Upper lobe of right lung (tissue), 1 donor: ENCODE measurements around the gene NQO2. TPM values are rescaled to one million over a fixed set of nuclear protein-coding genes. Genes with fewer than 3 reads are reported as not detected.

Experiments used
- ATAC-seq: fragments of 200-7000 bp; cut with Tn5 transposase; one replicate; pipeline ENCODE4 v1.9.1; 2020; ENCODE audit warnings: mild to moderate bottlenecking, moderate library complexity
- DNase-seq: peaks from one replicate; pipeline ENCODE4 v3.0.0-alpha.2; 2020
- H3K27ac ChIP-seq: fragments of 200-600 bp; one replicate; pipeline ENCODE4 v1.8.0; 2022
- H3K27me3 ChIP-seq: fragments of 200-600 bp; one replicate; pipeline ENCODE4 v1.8.0; 2022; ENCODE audit warnings: mild to moderate bottlenecking
- H3K36me3 ChIP-seq: fragments of 200-600 bp; one replicate; pipeline ENCODE4 v1.8.0; 2022
- H3K4me1 ChIP-seq: fragments of 200-600 bp; one replicate; pipeline ENCODE4 v1.8.0; 2022
- H3K4me3 ChIP-seq: fragments of 200-600 bp; one replicate; pipeline ENCODE4 v1.8.0; 2022; ENCODE audit warnings: mild to moderate bottlenecking
- H3K9me3 ChIP-seq: fragments of 200-600 bp; one replicate; pipeline ENCODE4 v1.8.0; 2022
- CTCF ChIP-seq: fragments of 200-600 bp; IDR thresholded peaks from one replicate; pipeline ENCODE4 v1.8.0; 2022; ENCODE audit warnings: antibody characterized with exemption
- intact Hi-C: fragments of 100-400 bp; cut with DNase I; formaldehyde crosslinking; loops from one replicate; pipeline ENCODE4 v1.11.0; 2022
- total RNA-seq: library from RNA; stranded (reverse); fragmentation: NEBNext Ultra II Directional; extraction: Animal tissue kit (Norgen Biotek cat#: 25700); gene quantifications from one replicate; pipeline ENCODE4 v1.2.1, GENCODE V29; 2021
- donor health status: DM: no; HTN: yes; CAD: no; lungs with severe emphysema.

The NQO2 gene
- total RNA-seq, 1 donor from 2014 or later, result 20.6 TPM

- H3K4me3 ChIP-seq, result no peak overlapping the region
- peak overlapping the region; percentile 71 for H3K27ac ChIP-seq
- TF ChIP-seq CTCF, result no peak
- ATAC-seq (no peak), DNase-seq (no peak)
- no peaks in the 10 kb centered on the region for H3K36me3 ChIP-seq
- intact Hi-C loops, result no loop called here
- H3K4me1 ChIP-seq, result peaks cover 29% of the 10 kb centered on the region
- H3K27me3 ChIP-seq, result no peaks in the 10 kb centered on the region
- H3K9me3 ChIP-seq, result no peaks in the 10 kb centered on the region
Observed at GRCh38 chr6:2980465-2980855, 19.2 kb upstream of the NQO2 start.

DNA sequence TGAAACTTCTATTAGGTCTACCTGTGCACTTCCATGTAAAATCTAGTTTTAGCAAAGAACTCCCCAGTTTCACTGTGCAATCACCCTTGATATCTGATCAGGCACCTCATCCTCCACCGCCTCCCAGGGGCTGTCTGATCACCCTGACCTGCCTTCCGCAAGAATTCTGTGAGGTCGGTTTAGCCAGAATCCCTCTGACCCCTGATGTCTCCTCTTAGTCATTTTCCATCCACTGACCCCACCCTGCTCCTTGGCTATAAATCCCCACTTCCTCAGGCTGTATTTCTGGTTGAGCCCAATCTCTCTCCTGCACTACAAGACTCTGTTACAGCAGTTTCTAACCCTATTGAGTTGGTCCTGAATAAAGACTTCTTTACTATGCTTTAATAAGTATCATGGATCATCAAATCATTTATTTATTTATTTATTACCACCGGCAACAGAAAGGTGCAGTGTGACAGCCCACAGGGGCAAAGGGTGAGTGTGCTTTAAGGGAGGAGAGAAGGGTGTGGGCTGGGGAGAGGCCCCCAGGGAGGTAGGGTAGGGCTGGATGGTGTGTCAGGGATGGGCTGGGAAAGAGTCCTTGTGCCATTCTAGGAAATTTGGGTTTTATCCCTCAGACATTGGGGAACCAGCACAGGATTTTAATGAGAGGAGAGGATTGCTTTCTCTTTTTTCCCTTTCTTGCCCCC is 17.1 kb upstream of the NQO2 start:
- peak overlapping the region; percentile 71 for H3K27ac ChIP-seq
- no peaks in the 10 kb centered on the region for H3K27me3 ChIP-seq
- H3K9me3 ChIP-seq, result no peaks in the 10 kb centered on the region
- TF ChIP-seq CTCF, result no peak
- intact Hi-C loops, result no loop called here
- H3K4me3 ChIP-seq, result no peak overlapping the region
- DNase-seq (no peak), ATAC-seq (no peak)
- no peaks in the 10 kb centered on the region for H3K36me3 ChIP-seq
- peaks cover 36% of the 10 kb centered on the region for H3K4me1 ChIP-seq

- intact Hi-C loops, result no loop called here
- H3K4me1 ChIP-seq, result peaks cover 35% of the 10 kb centered on the region
- DNase-seq (no peak), ATAC-seq (no peak)
- H3K9me3 ChIP-seq, result no peaks in the 10 kb centered on the region
- H3K36me3 ChIP-seq, result no peaks in the 10 kb centered on the region
- H3K27ac ChIP-seq, result no peak overlapping the region
- H3K27me3 ChIP-seq, result no peaks in the 10 kb centered on the region
- H3K4me3 ChIP-seq, result no peak overlapping the region
- TF ChIP-seq CTCF, result no peak
Observed at GRCh38 chr6:2984738-2985406, 14.8 kb upstream of the NQO2 start.

DNA sequence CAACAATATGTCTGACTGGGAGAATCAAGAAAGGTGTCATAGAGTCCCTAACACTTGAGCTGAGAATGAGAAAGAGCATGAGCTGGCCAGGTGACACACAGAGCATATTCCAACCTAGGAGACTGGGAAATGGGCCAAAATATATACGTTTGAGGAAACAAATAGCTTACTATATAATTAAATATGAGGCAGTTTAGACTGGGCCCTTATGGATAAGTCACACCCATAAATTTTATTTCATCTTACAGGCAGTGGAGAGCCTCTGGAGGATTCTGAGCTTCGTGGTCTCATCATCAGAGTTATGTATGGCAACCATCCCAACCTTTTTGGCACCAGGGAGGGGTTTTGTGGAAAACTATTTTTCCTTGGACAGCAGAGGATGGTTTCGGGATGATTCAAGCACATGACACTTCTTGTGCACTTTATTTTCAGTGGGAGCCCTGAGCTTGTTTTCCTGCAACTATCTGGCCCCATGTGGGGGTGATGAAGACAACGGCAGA is 12.9 kb upstream of the NQO2 start:
- ATAC-seq (no peak), DNase-seq (no peak)
- TF ChIP-seq CTCF, result no peak
- intact Hi-C loops, result no loop called here
- H3K9me3 ChIP-seq, result no peaks in the 10 kb centered on the region
- H3K4me3 ChIP-seq, result no peak overlapping the region
- peaks cover 20% of the 10 kb centered on the region for H3K4me1 ChIP-seq
- H3K36me3 ChIP-seq, result no peaks in the 10 kb centered on the region
- no peaks in the 10 kb centered on the region for H3K27me3 ChIP-seq
- peak overlapping the region; percentile 97 for H3K27ac ChIP-seq

GRCh38 chr6:2988094-2988425 is 11.6 kb upstream of the NQO2 start:
- Histone ChIP-seq H3K27ac (peak overlapping the region; percentile 97), H3K4me3 (peak overlapping the region; percentile 84), H3K4me1 (peaks cover 16% of the 10 kb centered on the region), H3K36me3 (no peaks in the 10 kb centered on the region), H3K27me3 (no peaks in the 10 kb centered on the region), H3K9me3 (no peaks in the 10 kb centered on the region)
- intact Hi-C loops, result no loop called here
- ATAC-seq (no peak), DNase-seq (no peak)
- no peak for TF ChIP-seq CTCF
